NT2/D1 (cell line): Measurements from ENCODE around the gene LUC7L.
"Not testable (repeated sequence)": the region's sequence is repeated elsewhere in the genome, so short reads cannot be mapped to it uniquely, and the experiment has no call there.

ENCODE experiments used
- DNase-seq: peaks from one replicate; pipeline ENCODE4 v3.0.0-alpha.2; 2011; ENCODE audit warnings: low read depth, low spot score
- H3K27me3 ChIP-seq: 2 replicates; pipeline ENCODE4 v1.6.0; 2011; ENCODE audit warnings: mild to moderate bottlenecking; ENCODE audit not compliant: insufficient read length, insufficient read depth
- H3K36me3 ChIP-seq: 2 replicates; pipeline ENCODE4 v1.6.1; 2011; ENCODE audit warnings: mild to moderate bottlenecking, low read length, mixed read lengths; ENCODE audit not compliant: insufficient read depth, insufficient read length
- H3K4me1 ChIP-seq: 2 replicates; pipeline ENCODE4 v1.5.1; 2011; ENCODE audit not compliant: insufficient read depth, insufficient read length
- H3K4me3 ChIP-seq: 2 replicates; pipeline ENCODE4 v1.5.1; 2011; ENCODE audit warnings: low read depth; ENCODE audit not compliant: insufficient read length
- H3K9ac ChIP-seq: 2 replicates; pipeline ENCODE4 v1.6.0; 2011; ENCODE audit warnings: low read depth; ENCODE audit not compliant: insufficient read length
- H3K9me3 ChIP-seq: 2 replicates; pipeline ENCODE4 v1.5.1; 2011; ENCODE audit warnings: mild to moderate bottlenecking, low read length; ENCODE audit not compliant: insufficient read depth
- SUZ12 ChIP-seq: IDR thresholded peaks from 2 replicates; pipeline ENCODE4 v1.6.1; 2011; ENCODE audit not compliant: insufficient read length, insufficient read depth; ENCODE audit errors: extremely low read depth
- YY1 ChIP-seq: IDR thresholded peaks from 2 replicates; pipeline ENCODE4 v1.6.1; 2011; ENCODE audit not compliant: insufficient read length, insufficient read depth
- ZNF274 ChIP-seq: IDR thresholded peaks from 2 replicates; pipeline ENCODE4 v1.6.1; 2011; ENCODE audit warnings: mild to moderate bottlenecking, low read depth, low read length

Gene LUC7L

DNA sequence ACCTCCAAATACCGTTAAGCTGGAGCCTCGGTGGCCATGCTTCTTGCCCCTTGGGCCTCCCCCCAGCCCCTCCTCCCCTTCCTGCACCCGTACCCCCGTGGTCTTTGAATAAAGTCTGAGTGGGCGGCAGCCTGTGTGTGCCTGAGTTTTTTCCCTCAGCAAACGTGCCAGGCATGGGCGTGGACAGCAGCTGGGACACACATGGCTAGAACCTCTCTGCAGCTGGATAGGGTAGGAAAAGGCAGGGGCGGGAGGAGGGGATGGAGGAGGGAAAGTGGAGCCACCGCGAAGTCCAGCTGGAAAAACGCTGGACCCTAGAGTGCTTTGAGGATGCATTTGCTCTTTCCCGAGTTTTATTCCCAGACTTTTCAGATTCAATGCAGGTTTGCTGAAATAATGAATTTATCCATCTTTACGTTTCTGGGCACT is 51.8 kb downstream of the LUC7L start:
- H3K4me3 ChIP-seq = no peak overlapping the region
- H3K27me3 ChIP-seq = peaks cover 62% of the 10 kb centered on the region
- DNase-seq = no peak
- TF ChIP-seq ZNF274 = no peak
- TF ChIP-seq YY1 = no peak
- no peak for TF ChIP-seq SUZ12
- H3K4me1 ChIP-seq = peaks cover 8% of the 10 kb centered on the region
- H3K36me3 ChIP-seq = peaks cover 3% of the 10 kb centered on the region
- H3K9me3 ChIP-seq = no peaks in the 10 kb centered on the region
- H3K9ac ChIP-seq = no peak overlapping the region

DNA sequence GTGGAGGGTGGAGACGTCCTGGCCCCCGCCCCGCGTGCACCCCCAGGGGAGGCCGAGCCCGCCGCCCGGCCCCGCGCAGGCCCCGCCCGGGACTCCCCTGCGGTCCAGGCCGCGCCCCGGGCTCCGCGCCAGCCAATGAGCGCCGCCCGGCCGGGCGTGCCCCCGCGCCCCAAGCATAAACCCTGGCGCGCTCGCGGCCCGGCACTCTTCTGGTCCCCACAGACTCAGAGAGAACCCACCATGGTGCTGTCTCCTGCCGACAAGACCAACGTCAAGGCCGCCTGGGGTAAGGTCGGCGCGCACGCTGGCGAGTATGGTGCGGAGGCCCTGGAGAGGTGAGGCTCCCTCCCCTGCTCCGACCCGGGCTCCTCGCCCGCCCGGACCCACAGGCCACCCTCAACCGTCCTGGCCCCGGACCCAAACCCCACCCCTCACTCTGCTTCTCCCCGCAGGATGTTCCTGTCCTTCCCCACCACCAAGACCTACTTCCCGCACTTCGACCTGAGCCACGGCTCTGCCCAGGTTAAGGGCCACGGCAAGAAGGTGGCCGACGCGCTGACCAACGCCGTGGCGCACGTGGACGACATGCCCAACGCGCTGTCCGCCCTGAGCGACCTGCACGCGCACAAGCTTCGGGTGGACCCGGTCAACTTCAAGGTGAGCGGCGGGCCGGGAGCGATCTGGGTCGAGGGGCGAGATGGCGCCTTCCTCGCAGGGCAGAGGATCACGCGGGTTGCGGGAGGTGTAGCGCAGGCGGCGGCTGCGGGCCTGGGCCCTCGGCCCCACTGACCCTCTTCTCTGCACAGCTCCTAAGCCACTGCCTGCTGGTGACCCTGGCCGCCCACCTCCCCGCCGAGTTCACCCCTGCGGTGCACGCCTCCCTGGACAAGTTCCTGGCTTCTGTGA is 52.5 kb downstream of the LUC7L start, which contains the start of gene HBA1:
TSS of gene HBA1 (plus strand) at position 204 of the 906 bp plus-strand sequence. CDS start at position 241, 37 bp downstream.
- not testable (repeated sequence) for H3K4me3 ChIP-seq, H3K36me3 ChIP-seq, H3K9me3 ChIP-seq, DNase-seq, H3K4me1 ChIP-seq, H3K9ac ChIP-seq
- peaks cover 65% of the 10 kb centered on the region for H3K27me3 ChIP-seq

DNA sequence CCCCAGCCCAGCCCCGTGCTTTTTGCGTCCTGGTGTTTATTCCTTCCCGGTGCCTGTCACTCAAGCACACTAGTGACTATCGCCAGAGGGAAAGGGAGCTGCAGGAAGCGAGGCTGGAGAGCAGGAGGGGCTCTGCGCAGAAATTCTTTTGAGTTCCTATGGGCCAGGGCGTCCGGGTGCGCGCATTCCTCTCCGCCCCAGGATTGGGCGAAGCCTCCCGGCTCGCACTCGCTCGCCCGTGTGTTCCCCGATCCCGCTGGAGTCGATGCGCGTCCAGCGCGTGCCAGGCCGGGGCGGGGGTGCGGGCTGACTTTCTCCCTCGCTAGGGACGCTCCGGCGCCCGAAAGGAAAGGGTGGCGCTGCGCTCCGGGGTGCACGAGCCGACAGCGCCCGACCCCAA is 53.2 kb downstream of the LUC7L start:
- DNase-seq, H3K9me3 ChIP-seq, H3K36me3 ChIP-seq, H3K4me1 ChIP-seq, H3K4me3 ChIP-seq, H3K9ac ChIP-seq: not testable (repeated sequence)
- peaks cover 72% of the 10 kb centered on the region for H3K27me3 ChIP-seq

DNA sequence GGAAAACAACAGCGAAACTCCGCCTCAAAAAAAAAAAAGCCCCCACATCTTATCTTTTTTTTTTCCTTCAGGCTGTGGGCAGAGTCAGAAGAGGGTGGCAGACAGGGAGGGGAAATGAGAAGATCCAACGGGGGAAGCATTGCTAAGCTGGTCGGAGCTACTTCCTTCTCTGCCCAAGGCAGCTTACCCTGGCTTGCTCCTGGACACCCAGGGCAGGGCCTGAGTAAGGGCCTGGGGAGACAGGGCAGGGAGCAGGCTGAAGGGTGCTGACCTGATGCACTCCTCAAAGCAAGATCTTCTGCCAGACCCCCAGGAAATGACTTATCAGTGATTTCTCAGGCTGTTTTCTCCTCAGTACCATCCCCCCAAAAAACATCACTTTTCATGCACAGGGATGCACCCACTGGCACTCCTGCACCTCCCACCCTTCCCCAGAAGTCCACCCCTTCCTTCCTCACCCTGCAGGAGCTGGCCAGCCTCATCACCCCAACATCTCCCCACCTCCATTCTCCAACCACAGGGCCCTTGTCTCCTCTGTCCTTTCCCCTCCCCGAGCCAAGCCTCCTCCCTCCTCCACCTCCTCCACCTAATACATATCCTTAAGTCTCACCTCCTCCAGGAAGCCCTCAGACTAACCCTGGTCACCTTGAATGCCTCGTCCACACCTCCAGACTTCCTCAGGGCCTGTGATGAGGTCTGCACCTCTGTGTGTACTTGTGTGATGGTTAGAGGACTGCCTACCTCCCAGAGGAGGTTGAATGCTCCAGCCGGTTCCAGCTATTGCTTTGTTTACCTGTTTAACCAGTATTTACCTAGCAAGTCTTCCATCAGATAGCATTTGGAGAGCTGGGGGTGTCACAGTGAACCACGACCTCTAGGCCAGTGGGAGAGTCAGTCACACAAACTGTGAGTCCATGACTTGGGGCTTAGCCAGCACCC is 54.0 kb downstream of the LUC7L start:
- Histone ChIP-seq H3K27me3 (peaks cover 78% of the 10 kb centered on the region), H3K9me3 (no peaks in the 10 kb centered on the region), H3K4me3 (no peak overlapping the region), H3K36me3 (no peaks in the 10 kb centered on the region), H3K4me1 (peaks cover 6% of the 10 kb centered on the region), H3K9ac (no peak overlapping the region)
- DNase-seq = no peak
- TF ChIP-seq SUZ12 (no peak), ZNF274 (no peak), YY1 (no peak)

DNA sequence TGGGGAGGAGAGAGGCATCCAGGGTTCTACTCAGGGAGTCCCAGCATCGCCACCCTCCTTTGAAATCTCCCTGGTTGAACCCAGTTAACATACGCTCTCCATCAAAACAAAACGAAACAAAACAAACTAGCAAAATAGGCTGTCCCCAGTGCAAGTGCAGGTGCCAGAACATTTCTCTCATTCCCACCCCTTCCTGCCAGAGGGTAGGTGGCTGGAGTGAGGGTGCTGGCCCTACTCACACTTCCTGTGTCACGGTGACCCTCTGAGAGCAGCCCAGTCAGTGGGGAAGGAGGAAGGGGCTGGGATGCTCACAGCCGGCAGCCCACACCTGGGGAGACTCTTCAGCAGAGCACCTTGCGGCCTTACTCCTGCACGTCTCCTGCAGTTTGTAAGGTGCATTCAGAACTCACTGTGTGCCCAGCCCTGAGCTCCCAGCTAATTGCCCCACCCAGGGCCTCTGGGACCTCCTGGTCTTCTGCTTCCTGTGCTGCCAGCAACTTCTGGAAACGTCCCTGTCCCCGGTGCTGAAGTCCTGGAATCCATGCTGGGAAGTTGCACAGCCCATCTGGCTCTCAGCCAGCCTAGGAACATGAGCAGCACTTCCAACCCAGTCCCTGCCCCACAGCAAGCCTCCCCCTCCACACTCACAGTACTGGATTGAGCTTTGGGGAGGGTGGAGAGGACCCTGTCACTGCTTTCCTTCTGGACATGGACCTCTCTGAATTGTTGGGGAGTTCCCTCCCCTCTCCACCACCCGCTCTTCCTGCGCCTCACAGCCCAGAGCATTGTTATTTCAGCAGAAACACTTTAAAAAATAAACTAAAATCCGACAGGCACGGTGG is 55.1 kb downstream of the LUC7L start:
- peaks cover 71% of the 10 kb centered on the region for H3K27me3 ChIP-seq
- H3K9me3 ChIP-seq, H3K4me3 ChIP-seq, DNase-seq, H3K36me3 ChIP-seq, H3K9ac ChIP-seq, H3K4me1 ChIP-seq: not testable (repeated sequence)

DNA sequence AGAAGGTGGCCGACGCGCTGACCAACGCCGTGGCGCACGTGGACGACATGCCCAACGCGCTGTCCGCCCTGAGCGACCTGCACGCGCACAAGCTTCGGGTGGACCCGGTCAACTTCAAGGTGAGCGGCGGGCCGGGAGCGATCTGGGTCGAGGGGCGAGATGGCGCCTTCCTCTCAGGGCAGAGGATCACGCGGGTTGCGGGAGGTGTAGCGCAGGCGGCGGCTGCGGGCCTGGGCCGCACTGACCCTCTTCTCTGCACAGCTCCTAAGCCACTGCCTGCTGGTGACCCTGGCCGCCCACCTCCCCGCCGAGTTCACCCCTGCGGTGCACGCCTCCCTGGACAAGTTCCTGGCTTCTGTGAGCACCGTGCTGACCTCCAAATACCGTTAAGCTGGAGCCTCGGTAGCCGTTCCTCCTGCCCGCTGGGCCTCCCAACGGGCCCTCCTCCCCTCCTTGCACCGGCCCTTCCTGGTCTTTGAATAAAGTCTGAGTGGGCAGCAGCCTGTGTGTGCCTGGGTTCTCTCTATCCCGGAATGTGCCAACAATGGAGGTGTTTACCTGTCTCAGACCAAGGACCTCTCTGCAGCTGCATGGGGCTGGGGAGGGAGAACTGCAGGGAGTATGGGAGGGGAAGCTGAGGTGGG is 55.9 kb downstream of the LUC7L start:
- not testable (repeated sequence) for H3K9me3 ChIP-seq, H3K4me1 ChIP-seq, H3K9ac ChIP-seq, DNase-seq, H3K36me3 ChIP-seq, H3K4me3 ChIP-seq
- peaks cover 73% of the 10 kb centered on the region for H3K27me3 ChIP-seq

DNA sequence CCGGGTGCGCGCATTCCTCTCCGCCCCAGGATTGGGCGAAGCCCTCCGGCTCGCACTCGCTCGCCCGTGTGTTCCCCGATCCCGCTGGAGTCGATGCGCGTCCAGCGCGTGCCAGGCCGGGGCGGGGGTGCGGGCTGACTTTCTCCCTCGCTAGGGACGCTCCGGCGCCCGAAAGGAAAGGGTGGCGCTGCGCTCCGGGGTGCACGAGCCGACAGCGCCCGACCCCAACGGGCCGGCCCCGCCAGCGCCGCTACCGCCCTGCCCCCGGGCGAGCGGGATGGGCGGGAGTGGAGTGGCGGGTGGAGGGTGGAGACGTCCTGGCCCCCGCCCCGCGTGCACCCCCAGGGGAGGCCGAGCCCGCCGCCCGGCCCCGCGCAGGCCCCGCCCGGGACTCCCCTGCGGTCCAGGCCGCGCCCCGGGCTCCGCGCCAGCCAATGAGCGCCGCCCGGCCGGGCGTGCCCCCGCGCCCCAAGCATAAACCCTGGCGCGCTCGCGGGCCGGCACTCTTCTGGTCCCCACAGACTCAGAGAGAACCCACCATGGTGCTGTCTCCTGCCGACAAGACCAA is 56.8 kb downstream of the LUC7L start, which contains the start of gene HBA2:
TSS of gene HBA2 (plus strand) at position 503 of the 568 bp plus-strand sequence. CDS start at position 540, 37 bp downstream.
- not testable (repeated sequence) for DNase-seq, H3K9ac ChIP-seq, H3K9me3 ChIP-seq, H3K4me1 ChIP-seq, H3K4me3 ChIP-seq, H3K36me3 ChIP-seq
- H3K27me3 ChIP-seq = peaks cover 73% of the 10 kb centered on the region
